Measurements from ENCODE around the gene TRIP6. TPM values are rescaled to one million over a fixed set of nuclear protein-coding genes. Genes with fewer than 3 reads are reported as not detected.

Gene TRIP6
- 100 to 1,000 TPM in 1 of 2 donors, 10 to 100 TPM in 1; 96.7 to 102 TPM for total RNA-seq

GRCh38 chr7:100867040-100867775 is at the start of gene TRIP6:
Gene TRIP6, plus strand, starts transcription at chr7:100867387. Its CDS starts 111 bp downstream, at chr7:100867498.

GRCh38 chr7:100827330-100828226 is 39.6 kb upstream of the TRIP6 start, which contains the start of gene EPHB4:
Gene EPHB4, minus strand, starts transcription at chr7:100827523. Its CDS starts 493 bp downstream, at chr7:100827030.

GRCh38 chr7:100852048-100852872 is 14.9 kb upstream of the TRIP6 start, which contains the start of gene SLC12A9:
Gene SLC12A9, plus strand, starts transcription at chr7:100852713. Its CDS starts 1,485 bp downstream, at chr7:100854198.

GRCh38 chr7:100874577-100875355 is 7.6 kb downstream of the TRIP6 start, which contains the start of gene SRRT:
Gene SRRT, plus strand, starts transcription at chr7:100875103. Its CDS starts 488 bp downstream, at chr7:100875591.

GRCh38 chr7:100888988-100889750 is 22.0 kb downstream of the TRIP6 start, which contains the start of gene UFSP1:
Gene UFSP1, minus strand, starts transcription at chr7:100889715. Its CDS starts 444 bp downstream, at chr7:100889271.

GRCh38 chr7:100895701-100895955 is 28.4 kb downstream of the TRIP6 start, which contains the start of gene ACHE:
Gene ACHE, minus strand, starts transcription at chr7:100895888. Its CDS starts 1,656 bp downstream, at chr7:100894232.

Small RNA genes lying within 50 kb of the gene (small RNA-seq; reads per million reads assigned to genes)
- gene RN7SL549P (0 to 0.06 reads per million in 2 donors), gene RN7SL750P (0 reads per million in 2 donors)

Other genes starting within 250 kb of the TRIP6 start
- gene TFR2, start 225.8 kb upstream of the TRIP6 start, total RNA-seq, result under 1 TPM; 0.34 to 1.00 TPM
- gene ACTL6B, start 210.9 kb upstream of the TRIP6 start, total RNA-seq, result not detected
- 100 to 1,000 TPM in 1 of 2 donors, 10 to 100 TPM in 1; 69.2 to 105 TPM for gene GNB2, start 193.6 kb upstream of the TRIP6 start, total RNA-seq
- gene GIGYF1, start 173.1 kb upstream of the TRIP6 start, total RNA-seq, result 10 to 100 TPM; 14.3 to 17.9 TPM
- gene POP7, start 161.3 kb upstream of the TRIP6 start, total RNA-seq, result 10 to 100 TPM; 35.4 to 73.9 TPM
- gene EPO, start 146.9 kb upstream of the TRIP6 start, total RNA-seq, result not detected
- not detected for gene ZAN, start 133.8 kb upstream of the TRIP6 start, total RNA-seq
- 10 to 100 TPM; 21.0 to 49.0 TPM for gene EPHB4, start 39.9 kb upstream of the TRIP6 start, total RNA-seq
- 10 to 100 TPM; 15.5 to 20.0 TPM for gene SLC12A9, start 14.7 kb upstream of the TRIP6 start, total RNA-seq
- gene SRRT, start 7.7 kb downstream of the TRIP6 start, total RNA-seq, result 10 to 100 TPM; 35.8 to 52.0 TPM
- gene UFSP1, start 22.3 kb downstream of the TRIP6 start, total RNA-seq, result 1 to 10 TPM; 5.2 to 7.0 TPM
- under 1 TPM in 1 of 2 donors, not detected in 1; 0.34 TPM for gene ACHE, start 28.5 kb downstream of the TRIP6 start, total RNA-seq
- not detected for gene MUC3A, start 82.1 kb downstream of the TRIP6 start, total RNA-seq
- under 1 TPM in 1 of 2 donors, not detected in 1; 0.69 TPM for gene MUC12, start 102.2 kb downstream of the TRIP6 start, total RNA-seq
- gene MUC17, start 152.7 kb downstream of the TRIP6 start, total RNA-seq, result not detected
- gene TRIM56, start 218.1 kb downstream of the TRIP6 start, total RNA-seq, result 10 to 100 TPM in 1 of 2 donors, 1 to 10 TPM in 1; 10.0 to 14.3 TPM

All from melanocyte of skin (primary cell).